ENCODE data around the gene IFNA8.
"Not testable (repeated sequence)": the region's sequence is repeated elsewhere in the genome, so short reads cannot be mapped to it uniquely, and the experiment has no call there.

Gene IFNA8

DNA sequence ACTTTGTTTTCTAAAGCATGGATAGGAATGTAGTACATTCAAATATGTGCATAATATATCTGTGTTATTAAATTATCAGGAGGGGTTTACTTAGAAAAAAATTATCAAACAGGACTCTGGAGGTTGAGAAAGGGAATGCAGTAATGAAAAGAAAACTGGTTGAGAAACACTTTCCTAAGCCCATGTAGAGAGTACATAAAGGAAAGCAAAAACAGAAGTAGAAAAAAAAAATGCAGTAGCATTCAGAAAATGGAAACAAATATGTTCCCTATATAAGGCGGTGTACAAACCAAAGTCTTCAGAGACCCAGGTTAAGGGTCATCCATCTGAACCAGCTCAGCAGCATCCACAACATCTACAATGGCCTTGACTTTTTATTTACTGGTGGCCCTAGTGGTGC lies at the start of gene IFNA8:
TSS of gene IFNA8 (plus strand) at position 301 of the 400 bp plus-strand sequence. CDS start at position 361, 60 bp downstream.
- DNase-seq (ENCODE audit: low read depth in 2 of 2) = no peak

DNA sequence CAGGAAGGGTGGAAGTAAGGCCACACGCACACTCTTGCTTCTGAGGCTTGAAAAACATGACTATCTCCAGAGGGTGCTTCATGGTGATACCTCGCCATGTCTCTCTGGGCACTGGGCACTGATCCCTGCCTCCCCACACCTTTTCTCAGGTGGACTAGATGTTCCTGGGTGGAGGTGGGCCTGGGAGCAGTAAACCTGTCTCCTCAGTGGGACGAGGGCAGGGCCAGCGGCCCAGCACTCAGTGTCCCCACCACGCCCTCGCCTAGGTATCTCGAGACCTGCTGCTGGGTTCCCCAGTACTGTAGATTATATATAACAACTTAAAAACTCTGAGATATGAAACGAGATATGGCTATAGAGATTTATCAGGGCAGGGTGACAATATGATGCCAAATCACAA lies 46.6 kb upstream of the IFNA8 start:
- no peak for DNase-seq (ENCODE audit: low read depth in 2 of 2)

DNA sequence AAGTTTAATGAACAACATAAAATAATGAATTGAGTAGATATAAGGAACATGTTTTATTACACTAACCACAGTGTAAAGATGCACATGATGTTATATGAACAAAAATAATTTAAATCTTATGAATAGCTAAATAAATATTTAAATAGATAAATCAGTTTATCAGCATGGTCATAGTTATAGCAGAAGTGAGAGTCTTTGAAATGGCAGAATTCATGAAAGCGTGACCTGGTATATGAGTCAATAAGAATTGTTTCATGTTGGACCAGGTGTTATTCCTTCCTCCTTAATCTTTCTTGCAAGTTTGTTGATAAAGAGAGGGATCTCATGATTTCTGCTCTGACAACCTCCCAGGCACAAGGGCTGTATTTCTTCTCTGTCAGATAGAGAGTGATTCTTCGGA lies 41.7 kb upstream of the IFNA8 start:
- DNase-seq (ENCODE audit: low read depth in 2 of 2) = not testable (repeated sequence)

DNA sequence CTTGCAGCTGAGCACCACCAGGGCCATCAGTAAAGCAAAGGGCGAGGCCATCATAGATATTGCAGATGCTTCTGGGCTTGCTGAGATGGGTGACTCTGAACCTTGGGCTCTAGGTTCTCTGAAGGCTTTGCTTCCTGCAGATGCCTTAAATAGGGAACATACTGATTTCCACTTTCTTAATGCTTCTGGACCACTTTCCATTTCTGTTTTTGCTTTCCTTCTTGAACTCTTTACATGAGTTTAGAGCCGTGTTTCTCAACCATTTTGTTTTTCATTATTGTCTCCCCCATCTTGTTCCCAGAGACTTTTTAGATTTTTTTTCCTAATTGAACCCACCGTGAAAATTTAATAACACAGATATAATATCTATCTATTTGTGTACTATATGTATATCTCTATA lies 41.0 kb upstream of the IFNA8 start, which contains the start of gene IFNA13:
TSS of gene IFNA13 (minus strand) at position 101 of the 400 bp plus-strand sequence. CDS start at position 54, 47 bp downstream.
- DNase-seq (ENCODE audit: low read depth in 2 of 2) = no peak

DNA sequence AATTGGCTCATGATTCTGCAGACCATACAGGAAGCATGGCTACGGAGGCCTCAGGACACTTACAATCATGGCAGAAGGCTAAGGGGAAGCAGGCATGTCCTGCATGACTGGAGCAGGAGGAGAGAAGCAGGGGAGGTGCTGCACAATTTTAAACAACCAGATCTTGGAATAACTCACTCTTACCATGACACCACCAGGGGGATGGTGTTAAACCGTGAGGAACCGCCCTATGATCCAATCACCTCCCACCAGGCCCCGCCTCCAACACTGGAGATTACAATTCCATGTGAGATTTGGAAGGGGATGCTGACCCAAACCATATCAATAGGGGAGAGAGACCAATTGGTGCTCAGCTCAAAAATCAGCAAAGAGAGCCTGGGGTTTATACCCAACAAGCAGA lies 37.5 kb upstream of the IFNA8 start:
- DNase-seq (ENCODE audit: low read depth in 2 of 2) = not testable (repeated sequence)

DNA sequence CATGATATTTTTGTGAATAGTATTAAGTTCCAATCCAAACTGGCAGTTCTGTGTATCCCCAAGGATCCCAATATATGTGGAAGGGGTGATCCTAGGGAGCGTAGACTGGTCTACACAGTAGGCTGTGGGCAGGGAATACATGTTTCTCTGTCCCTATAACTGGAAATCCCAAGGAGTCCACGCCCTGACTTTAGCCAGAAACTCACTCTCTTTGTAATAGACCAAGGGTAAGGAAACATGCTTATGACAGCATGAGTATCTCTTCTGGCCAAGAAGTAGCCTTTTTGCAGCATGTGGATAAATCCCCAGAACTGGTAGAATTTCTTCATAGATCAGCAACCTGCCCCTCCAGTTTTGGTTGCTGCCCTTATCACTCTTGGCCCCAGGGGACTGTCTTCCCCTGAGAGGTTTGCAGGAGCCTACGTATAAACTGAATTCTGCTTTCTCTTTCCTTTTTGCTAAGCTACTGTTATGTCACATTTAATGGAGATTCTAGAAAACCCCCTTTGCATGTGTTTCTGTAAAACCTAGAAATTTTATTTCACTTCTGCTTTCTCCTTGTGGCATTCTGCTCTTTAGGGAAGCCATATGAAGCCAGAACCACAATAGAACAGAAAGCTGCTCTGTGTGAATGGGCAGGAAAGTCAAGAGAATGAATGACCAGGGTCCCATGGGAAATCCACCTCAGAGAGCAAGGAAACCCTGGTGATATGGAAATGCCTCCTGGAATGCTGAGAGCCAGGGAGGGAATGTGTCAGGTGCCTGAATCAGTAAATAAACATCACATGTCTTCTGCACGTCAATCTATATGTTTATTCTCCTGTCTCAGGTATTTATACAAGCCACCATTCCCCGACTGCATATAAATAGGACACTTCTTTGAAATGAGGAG lies 27.2 kb upstream of the IFNA8 start:
- no peak for DNase-seq (ENCODE audit: low read depth in 2 of 2)

DNA sequence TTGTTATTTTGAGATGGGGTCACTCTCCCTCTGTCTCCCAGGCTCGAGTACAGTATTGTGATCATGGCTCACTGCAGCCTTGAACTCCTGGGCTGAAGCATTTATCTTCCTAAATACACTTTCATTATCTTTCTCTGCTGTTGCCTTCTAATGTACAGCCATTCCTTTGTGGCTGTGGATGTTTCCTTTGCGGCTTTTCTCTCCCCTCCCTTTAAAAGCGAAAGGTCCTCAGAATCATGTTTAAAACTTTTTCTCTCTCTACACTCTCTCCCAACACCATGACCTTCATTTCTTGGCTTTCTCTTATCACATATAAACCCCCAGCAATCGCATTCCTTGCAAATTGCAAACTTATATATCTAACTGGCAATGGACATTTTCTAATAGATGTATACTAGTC lies 25.3 kb upstream of the IFNA8 start:
- DNase-seq (ENCODE audit: low read depth in 2 of 2) = no peak

DNA sequence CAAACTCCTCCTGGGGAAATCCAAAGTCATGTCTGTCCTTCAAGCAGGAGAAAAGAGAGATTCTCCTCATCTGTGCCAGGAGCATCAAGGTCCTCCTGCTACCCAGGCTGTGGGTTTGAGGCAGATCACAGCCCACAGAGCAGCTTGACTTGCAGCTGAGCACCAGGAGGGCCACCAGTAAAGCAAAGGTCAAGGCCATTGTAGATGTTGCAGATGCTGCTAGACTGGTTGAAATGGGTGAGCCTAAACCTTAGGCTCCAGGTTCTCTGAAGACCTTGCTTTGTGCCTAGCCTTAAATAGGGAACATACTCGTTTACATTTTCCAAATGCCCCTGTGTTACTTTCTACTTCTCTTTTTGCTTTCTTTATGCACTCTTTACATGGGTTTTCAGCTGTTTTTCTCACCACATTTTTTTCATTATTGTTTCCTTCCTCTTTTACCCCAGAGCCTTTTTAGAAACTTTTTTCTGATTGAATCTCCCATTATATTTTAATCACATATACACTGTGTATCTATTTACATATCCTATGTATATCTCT lies 23.7 kb upstream of the IFNA8 start, which contains the start of gene IFNA2:
TSS of gene IFNA2 (minus strand) at position 268 of the 540 bp plus-strand sequence. CDS start at position 199, 69 bp downstream.
- DNase-seq (ENCODE audit: low read depth in 2 of 2) = no peak

DNA sequence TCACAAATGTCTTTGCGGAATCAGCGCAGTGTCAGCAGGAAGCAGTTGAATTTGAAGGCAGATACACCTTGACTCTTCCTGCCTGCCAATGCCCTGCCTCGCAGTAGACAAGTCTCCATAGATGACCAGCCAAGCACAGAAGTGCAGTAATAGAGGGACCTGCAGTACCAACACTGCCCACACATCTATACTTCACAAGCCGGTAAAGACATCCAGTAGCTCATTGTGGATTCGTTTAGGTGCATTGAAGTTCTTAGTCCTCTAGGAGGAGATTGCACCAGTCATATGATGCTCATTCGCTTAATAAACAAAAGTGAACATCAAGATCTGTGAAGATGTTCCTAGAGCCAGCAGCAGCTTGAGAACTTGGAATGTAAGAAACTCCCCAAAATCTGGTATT lies 16.6 kb upstream of the IFNA8 start:
- DNase-seq (ENCODE audit: low read depth in 2 of 2) = no peak

DNA sequence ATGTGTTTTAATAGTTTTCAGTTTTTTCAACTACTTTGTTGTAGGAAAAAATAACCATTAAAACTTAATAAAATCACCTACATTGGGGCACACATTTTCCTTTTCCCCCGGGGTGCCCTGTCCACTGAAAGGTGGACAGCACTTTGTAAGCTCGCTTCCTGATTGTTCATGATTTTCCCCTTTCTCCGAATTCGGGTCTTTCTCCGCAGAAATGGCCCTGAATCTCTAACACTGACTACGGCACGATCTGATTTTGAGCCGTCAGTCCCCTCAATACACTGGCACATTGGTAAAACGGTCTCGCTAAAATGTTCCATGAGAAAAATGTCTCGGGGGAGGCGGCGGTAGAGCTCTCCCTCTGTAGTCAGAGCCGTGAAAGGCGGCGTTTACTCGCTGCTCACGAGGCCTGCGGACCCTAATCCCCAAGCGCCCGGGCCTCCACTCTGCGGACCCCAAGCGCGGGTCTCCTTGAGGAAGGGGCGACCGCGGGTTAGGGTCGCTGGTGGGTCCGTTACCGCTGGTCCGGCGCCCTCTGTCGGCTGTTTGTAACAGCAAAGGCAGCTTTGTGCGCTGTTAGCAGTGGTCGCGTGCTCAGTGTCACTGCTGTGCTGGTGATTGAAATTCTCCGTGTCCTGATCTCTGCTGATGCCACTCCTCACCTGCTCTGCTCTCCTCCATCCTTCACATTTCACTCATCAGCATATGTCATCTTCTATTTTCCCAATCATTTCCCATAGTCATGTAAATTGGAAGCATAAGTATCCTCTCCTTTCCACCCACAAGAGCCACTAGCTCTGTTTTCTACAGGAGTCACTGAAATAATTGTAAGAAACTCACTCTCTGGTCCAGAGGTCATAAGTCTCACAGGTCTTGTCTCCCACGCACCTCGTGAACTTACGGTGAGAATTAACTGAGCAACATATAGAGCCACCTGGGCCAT lies 12.9 kb upstream of the IFNA8 start:
- DNase-seq (ENCODE audit: low read depth in 2 of 2) = peak; percentile 42 to 51

DNA sequence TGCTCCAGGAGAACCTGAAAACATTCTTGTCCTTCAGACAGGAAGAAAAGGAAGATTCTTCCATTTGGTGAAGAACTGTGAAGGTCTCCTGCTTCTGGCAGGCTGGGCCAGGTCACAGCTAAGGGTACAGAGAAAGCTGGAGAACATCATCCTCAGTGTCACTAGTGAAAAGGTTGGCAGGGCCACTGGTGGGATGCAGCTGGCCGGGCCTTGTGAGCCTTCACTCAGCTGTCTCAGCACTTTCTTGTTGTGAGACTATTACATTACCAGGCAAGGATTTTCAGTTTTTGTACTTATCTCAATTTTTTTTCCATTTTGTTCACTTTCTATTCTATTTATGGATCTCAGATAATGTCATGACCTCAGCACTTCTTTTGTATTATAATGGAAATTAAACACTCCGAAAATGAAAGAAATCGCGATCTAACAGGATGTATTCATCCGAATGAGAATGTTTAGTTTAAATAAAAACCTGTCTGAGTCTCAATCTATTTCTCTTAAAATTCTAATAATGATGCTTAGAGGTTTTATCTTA lies 9.9 kb upstream of the IFNA8 start:
- DNase-seq (ENCODE audit: low read depth in 2 of 2) = no peak

DNA sequence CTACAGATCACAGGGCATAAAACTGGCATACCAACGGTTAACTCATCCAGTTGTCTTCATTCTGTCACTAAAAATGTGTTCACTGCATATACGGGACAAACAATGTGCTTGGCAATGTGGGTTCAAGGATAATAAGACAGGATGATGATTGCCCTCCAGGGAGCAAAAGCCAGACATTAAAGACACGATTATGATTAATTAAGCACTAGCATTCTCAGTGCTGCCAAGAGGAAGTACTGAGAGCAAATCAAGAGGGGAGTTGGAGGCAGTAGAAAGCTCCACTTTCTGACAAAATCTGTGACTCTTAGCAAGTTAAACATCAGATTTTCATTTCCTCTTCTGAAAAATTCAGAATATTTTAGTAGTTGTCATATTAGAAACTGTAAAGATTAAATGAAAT lies 9.0 kb upstream of the IFNA8 start:
- DNase-seq (ENCODE audit: low read depth in 2 of 2) = no peak

DNA sequence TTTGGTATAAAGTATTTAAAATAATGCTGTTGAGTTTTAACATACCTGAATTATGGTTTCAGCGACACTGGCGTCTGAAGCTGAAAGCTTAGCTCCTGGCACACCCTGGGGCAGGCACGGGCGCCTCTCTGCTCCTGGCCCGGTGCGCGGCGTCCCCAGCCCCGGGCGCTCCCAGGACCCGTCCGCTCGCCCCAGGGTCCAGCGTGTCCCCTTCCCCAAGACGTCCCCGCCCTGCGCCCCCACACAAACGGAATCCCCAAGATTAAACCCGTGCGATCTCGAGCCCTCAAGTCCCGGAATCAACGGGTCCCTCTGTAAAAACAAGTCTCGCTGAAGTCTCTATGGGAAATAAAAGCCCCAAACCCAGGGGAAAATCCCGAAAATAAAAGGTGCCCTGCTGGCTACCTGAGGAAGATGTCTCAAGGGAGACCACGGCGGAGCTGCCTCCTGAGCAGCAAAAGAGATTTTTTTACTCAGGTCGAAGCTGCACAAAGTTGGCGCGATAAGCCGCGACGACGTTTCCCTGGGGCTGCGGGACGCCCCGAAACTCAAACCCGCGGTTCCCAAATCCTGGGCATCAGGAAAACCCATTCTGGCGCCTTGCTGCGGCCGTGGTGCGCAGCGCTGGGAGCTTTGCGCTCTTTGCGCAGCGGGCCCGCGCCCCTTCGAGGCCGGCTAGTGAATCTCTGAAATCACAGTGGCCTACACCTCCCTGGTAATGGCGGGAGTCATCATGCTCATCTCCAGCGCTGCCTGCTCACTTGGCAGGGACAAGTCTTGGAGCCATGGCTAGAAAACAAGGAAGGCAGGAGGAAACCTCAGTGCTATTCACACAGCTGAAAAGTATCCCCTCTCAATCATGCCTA lies 6.3 kb upstream of the IFNA8 start:
- peak in 1 of 2 donors; percentile 15 for DNase-seq (ENCODE audit: low read depth in 2 of 2)

DNA sequence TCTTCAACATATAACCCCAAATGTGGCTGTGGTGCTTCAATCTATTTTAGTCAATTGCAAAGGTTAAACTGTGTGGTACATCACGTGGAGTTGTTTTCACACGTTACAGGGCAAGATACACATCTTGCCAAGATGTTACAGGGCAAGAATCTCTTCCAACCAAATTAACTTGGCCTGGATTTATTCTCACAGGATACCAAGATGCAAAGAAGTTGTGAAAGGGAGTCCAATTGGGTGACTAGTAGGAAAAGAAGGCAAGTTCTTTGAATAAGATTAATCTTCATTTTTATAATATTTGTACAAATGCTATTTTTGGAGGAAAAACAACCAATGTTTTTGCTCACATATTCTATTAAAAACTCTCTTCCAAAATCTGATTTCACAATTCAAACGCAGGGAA lies 4.8 kb upstream of the IFNA8 start:
- DNase-seq (ENCODE audit: low read depth in 2 of 2) = no peak

DNA sequence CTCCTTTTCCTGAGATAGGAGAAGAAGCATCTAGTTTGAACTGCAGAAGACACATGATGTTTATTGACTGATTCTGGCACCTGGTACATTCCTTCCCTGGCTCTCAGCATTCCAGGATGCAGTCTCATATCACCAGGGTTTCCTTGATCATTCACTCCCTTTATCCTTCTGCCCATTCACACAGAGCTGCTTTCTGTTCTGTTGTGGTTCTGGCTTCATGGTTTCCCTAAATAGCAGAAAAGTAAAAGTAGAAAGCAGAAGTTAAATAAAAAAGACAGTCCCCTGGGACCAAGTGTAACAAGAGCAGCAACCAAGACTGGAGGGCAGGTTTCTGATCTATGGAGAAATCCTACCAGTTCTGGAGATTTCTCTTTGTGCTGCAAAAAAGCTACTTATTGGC lies 3.2 kb downstream of the IFNA8 start:
- DNase-seq (ENCODE audit: low read depth in 2 of 2) = no peak

DNA sequence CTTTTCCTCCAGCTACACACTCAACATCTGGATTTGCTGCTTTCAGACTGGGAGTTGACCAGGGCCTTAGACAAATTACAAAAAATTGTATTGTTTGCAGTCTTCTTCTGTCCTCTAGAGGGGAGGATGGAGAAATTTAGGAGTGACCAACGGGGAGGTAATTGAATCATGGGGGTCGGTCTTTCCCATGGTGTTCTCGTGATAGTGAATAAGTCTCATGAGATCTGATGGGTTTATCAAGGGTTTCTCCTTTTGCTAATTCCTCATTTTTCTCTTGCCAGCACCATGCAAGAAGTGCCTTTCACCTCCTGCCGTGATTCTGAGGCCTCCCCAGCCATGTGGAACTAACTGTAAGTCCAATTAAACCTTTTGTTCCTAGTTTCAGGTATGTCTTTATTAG lies 4.2 kb downstream of the IFNA8 start:
- no peak for DNase-seq (ENCODE audit: low read depth in 2 of 2)

DNA sequence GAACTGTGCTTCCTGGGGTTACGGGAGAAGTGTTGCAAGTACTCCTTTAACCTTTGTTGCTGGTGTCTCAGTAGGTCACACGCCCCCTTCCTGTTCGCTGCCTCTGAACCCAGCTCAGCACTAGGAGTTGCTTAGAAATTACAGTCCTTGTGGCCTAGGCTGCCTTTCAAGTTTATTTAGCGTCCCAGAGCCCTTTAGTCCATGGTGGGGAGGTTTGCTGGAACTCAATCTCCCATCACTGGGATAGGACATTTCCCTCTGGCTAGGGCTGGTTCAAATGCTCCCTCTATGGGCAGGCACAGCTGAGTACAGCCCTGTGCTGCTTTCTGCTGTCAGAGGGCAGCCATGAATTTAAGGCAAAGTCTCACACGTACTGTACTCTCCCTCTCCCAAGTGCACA lies 4.7 kb downstream of the IFNA8 start:
- DNase-seq (ENCODE audit: low read depth in 2 of 2) = no peak

DNA sequence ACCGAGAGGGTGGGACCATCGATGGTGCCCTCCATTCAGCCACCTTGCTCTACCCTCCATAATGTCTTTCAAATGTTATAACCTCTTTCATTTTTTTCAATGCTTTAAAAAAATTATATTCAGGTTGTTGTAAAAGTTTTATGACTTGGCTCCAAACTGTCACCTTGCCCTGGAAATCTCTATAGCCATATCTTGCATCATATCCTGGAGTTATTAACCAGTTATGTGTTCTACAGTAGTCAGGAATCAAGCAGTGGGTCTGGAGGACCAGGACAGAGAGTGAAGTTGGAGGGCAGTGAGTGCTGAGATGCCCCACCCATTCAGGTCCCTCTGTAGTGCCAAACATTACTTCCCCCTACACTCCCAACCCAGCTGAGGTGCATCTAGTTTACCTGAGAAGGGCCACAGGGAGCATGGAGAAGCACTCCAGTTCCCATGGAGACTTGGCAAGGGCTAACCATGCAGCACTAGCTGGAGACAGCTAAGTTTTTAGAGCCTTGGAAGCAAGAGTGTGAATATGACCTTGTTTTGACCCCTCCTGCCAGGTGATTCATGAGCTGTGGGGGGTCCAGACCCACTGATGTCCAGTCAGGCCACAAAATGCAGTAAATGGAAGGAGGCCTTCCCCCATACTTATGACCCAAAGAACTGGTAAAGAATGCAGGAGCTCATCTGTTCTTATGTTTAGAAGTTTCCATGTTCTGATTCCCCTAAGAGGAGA lies 5.5 kb downstream of the IFNA8 start:
- no peak for DNase-seq (ENCODE audit: low read depth in 2 of 2)

DNA sequence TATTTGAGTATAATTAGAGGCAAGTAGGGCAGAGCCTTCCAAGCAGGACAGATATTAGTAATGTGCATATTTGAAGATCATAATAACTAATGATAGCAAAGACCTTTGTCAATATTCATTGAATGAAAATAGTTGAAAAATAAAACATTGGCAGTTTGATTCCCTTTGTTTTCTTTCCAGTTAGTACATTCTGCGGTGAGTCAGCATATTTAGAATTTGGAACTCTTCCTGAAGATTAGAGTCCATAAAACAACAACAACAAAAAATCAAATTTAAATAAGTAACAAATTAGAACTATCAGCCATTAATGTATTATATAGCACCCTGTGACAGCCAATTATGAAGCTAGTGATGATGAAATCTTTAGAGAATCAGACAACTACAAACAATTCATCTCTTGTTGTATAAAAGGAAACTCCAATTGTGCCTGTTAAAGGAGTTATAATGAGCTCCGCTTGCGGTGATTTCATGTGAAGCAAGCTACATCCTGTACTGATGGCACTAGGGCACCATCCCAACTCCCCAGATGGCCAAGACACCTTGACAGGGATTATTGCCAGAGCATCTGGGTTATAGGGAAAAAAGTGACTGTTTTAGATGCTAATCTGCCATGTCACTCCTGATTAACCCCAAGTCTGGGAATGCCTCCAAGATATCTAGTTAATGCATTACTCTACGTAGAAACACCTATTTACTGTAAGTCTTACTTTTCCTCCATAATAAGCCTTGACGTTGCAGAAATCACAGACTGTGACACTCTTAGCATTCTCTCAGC lies 6.8 kb downstream of the IFNA8 start:
- no peak for DNase-seq (ENCODE audit: low read depth in 2 of 2)
